BJ (cell line): Measurements from ENCODE around the gene NFASC. TPM values are rescaled to one million over a fixed set of nuclear protein-coding genes. Genes with fewer than 3 reads are reported as not detected.

Experiments
- CTCF ChIA-PET: fragments of 350-600 bp; formaldehyde crosslinking; extraction: SDS; loops from one replicate; lab custom pipeline; 2021; ENCODE audit warnings: antibody characterized with exemption, inconsistent platforms; lab: Yijun Ruan, JAX
- POLR2A ChIA-PET: fragments of 300-600 bp; sonication (Branson Sonifier 250); formaldehyde crosslinking; extraction: SDS; loops from one replicate; lab custom pipeline; 2021; ENCODE audit warnings: antibody characterized with exemption; lab: Charles Lee
- DNase-seq: peaks from one replicate; pipeline ENCODE4 v3.0.0-alpha.2; 2011; ENCODE audit warnings: low read depth
- H3K27me3 ChIP-seq: 2 replicates; pipeline ENCODE4 v1.6.0; 2011; ENCODE audit warnings: low read length; ENCODE audit not compliant: control insufficient read depth, insufficient read depth
- H3K36me3 ChIP-seq: 2 replicates; pipeline ENCODE4 v1.5.1; 2011; ENCODE audit warnings: low read length; ENCODE audit not compliant: control insufficient read depth, insufficient read depth
- H3K4me3 ChIP-seq: 2 replicates; pipeline ENCODE4 v1.5.1; 2011; ENCODE audit warnings: low read depth, mild to moderate bottlenecking, control low read depth, low read length
- polyA plus RNA-seq: library from polyadenylated mRNA; depleted of rRNA; stranded (reverse); fragments of >200 nt; gene quantifications from 2 replicates; pipeline ENCODE4 v1.2.3, GENCODE V29; 2011
- TF ChIP-seq, protein P1 (sequence below): IDR thresholded peaks from 2 replicates; pipeline ENCODE4 v1.5.1; 2011; ENCODE audit warnings: low read depth, mild to moderate bottlenecking, control low read depth, inconsistent platforms, low read length, moderate library complexity; ENCODE audit not compliant: insufficient read depth

NFASC gene
- polyA plus RNA-seq, 1 experiment: 10.9 TPM

DNA sequence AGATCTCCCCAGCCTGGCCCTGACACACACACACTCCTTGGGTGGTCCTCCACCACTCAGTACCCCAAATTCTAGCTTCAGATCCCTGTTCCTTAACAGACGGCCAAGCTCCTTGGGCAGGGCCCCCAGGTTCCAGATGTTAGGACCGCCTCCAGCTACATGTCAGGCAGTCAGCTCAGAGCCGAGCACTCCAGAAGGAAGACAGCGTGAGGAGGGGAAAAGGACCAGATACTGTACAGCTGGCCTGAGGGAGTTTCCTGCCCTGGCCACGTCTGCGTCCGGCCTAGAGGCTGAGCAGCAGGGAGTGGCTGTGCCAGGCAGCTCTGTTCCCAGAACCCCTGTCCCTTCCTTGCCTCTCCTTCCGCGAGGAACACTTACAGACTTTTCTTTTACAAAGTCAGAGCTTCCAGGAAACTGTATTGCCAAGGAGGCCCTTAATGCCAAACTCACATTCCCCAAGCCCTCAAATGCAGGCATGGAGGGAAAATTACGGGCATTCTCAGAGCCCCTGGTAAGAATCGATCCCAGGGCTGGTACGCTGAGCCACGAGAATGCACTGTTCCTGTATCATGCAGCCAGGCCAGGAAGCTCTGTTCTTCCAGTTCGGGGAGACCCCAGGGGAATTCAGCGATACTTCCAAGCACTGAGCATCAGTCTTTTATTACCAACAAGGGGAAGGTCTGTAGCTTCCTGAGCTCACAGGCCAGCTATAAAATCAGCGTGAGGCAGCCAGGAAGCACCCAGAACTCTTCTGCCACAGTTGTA is 127.1 kb downstream of the NFASC start:
- ChIA-PET POLR2A (no interaction called here), CTCF (interaction anchor here (0.6 to 3.4 kb wide), 6 partner anchors 9 to 258 kb away, joined by 3 to 20 read pairs (median 4); no protein-coding TSS in a partner anchor)
- DNase-seq: no peak
- H3K36me3 ChIP-seq: no peaks in the 10 kb centered on the region; the same call in 1 of the 2 replicates
- no peak overlapping the region for H3K4me3 ChIP-seq
- H3K27me3 ChIP-seq: no peaks in the 10 kb centered on the region
- TF ChIP-seq, protein P1, sequence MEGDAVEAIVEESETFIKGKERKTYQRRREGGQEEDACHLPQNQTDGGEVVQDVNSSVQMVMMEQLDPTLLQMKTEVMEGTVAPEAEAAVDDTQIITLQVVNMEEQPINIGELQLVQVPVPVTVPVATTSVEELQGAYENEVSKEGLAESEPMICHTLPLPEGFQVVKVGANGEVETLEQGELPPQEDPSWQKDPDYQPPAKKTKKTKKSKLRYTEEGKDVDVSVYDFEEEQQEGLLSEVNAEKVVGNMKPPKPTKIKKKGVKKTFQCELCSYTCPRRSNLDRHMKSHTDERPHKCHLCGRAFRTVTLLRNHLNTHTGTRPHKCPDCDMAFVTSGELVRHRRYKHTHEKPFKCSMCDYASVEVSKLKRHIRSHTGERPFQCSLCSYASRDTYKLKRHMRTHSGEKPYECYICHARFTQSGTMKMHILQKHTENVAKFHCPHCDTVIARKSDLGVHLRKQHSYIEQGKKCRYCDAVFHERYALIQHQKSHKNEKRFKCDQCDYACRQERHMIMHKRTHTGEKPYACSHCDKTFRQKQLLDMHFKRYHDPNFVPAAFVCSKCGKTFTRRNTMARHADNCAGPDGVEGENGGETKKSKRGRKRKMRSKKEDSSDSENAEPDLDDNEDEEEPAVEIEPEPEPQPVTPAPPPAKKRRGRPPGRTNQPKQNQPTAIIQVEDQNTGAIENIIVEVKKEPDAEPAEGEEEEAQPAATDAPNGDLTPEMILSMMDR: no peak

DNA sequence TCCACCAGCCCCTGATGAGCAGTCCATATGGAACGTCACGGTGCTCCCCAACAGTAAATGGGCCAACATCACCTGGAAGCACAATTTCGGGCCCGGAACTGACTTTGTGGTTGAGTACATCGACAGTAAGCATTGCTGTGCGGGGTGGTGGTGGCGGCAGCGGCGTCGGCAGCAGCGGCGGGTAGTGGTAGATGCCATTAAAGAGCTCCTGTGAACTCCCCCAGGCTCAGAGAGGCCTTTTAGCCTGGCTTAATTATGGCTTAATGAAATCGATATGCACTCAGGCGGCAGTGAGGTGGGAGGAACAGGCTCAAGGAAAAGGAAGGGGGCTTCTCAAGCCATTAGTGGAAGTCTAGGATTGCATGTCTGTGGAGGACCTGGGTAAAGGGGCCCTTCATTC is 130.5 kb downstream of the NFASC start:
- ChIA-PET CTCF (interaction anchor here (1.2 to 1.5 kb wide), 2 partner anchors 12 to 60 kb away, joined by 3 to 10 read pairs; no protein-coding TSS in a partner anchor), POLR2A (no interaction called here)
- Histone ChIP-seq H3K27me3 (no peaks in the 10 kb centered on the region), H3K4me3 (no peak overlapping the region), H3K36me3 (no peaks in the 10 kb centered on the region; the same call in 1 of the 2 replicates)
- DNase-seq: no peak
- TF ChIP-seq, protein P1: no peak

DNA sequence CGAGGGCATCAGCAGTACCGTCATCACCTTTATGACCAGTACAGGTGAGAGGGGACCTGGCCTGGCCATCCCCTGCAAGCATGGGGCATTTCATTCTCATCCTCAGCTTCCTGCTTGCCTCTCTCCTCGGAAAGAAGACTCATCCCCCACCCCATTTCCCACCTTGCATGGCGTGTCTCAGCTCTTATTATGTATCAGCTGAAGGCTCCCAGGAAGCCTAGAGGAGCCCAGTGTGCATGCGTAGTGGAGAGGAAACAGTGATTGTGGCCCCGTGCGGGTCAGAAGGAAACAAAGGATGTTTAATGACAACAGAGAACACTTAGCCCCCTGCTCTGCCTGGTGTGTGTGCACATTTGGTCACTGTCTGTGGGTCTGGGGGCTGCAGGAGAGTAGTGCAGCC is 132.0 kb downstream of the NFASC start:
- ChIA-PET CTCF (interaction anchor here (1.0 to 2.0 kb wide), 4 partner anchors 13 to 254 kb away, joined by 4 to 11 read pairs (median 8); no protein-coding TSS in a partner anchor), POLR2A (no interaction called here)
- Histone ChIP-seq H3K36me3 (no peaks in the 10 kb centered on the region), H3K27me3 (no peaks in the 10 kb centered on the region), H3K4me3 (no peak overlapping the region)
- TF ChIP-seq, protein P1: no peak
- DNase-seq: no peak

DNA sequence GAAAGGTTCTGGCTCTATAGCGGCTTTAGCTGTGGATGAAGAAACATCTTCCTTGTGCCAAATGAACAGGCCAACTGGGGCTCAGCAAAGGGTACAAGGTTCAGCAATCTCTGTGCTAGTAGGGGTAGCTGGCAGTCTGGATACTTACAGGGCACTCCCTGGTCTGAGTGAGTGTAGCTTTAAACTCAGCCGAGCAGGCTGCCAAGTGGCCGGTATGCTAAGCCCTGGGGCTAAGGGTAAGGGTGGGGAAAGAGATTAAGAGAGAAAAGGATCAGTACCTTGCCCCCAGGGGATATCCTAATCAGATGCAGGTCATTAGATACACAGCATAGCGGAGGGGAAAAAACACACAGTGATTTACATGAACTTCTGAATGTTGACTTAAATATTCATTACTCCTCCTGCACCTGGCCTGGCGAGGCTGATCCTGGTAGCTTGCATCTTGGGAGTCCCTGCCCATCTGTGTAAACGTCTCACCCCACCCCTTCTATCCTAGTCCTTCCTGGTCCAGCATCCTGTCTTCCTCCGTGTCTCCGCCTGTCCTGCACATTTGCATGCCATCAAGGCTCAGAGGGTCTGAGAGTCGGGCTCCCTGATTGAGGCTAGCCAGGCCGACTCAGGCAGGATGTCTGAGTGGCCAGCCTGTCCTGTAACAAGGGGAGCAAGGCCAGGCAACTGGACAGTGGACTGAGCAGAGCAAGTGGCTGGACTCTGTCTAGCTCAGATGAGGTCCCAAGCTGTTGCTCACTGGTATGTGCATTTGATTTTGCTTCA is 132.9 kb downstream of the NFASC start:
- POLR2A ChIA-PET: no interaction called here

More for the DNA sequence above, 132.9 kb downstream of the NFASC start:
- CTCF ChIA-PET: interaction anchor here (0.7 to 2.0 kb wide), 5 partner anchors 9 to 253 kb away, joined by 3 to 11 read pairs (median 5); no protein-coding TSS in a partner anchor
- H3K4me3 ChIP-seq: no peak overlapping the region
- no peak for DNase-seq
- H3K27me3 ChIP-seq: no peaks in the 10 kb centered on the region
- H3K36me3 ChIP-seq: no peaks in the 10 kb centered on the region
- TF ChIP-seq, protein P1: no peak
